NCI-H1092 treated with DMSO at 0.1 percent for 48 hours (cell line): ENCODE measurements around the gene CXXC5.

ENCODE experiments used
- DNase-seq: peaks from one replicate; lab custom pipeline; 2025; lab: John Stamatoyannopoulos, UW

Gene CXXC5

GRCh38 chr5:139638736-139639618, 9.2 kb upstream of the CXXC5 start:
- DNase-seq = peak; percentile 42

- peak; percentile 11 for DNase-seq
Observed at GRCh38 chr5:139639619-139640380, 8.3 kb upstream of the CXXC5 start.

GRCh38 chr5:139640421-139641115, 7.6 kb upstream of the CXXC5 start:
- DNase-seq = no peak

GRCh38 chr5:139641116-139642080, 6.8 kb upstream of the CXXC5 start:
- no peak for DNase-seq

- DNase-seq = no peak
Observed at GRCh38 chr5:139642213-139642612, 5.9 kb upstream of the CXXC5 start.

GRCh38 chr5:139642891-139643871, 5.0 kb upstream of the CXXC5 start:
- no peak for DNase-seq

GRCh38 chr5:139644001-139644456, 4.1 kb upstream of the CXXC5 start:
- no peak for DNase-seq

GRCh38 chr5:139644646-139645429, 3.3 kb upstream of the CXXC5 start:
- no peak for DNase-seq

GRCh38 chr5:139645430-139645871, 2.7 kb upstream of the CXXC5 start:
- DNase-seq = no peak

GRCh38 chr5:139646111-139646510, 2.0 kb upstream of the CXXC5 start:
- DNase-seq = no peak

- no peak for DNase-seq
Observed at GRCh38 chr5:139646912-139647505, 1.1 kb upstream of the CXXC5 start.

- DNase-seq = no peak
Observed at GRCh38 chr5:139647506-139648204, 494 bp upstream of the CXXC5 start.

- no peak for DNase-seq
Observed at GRCh38 chr5:139649082-139649991, 1.2 kb downstream of the CXXC5 start.

GRCh38 chr5:139650031-139650688, 2.0 kb downstream of the CXXC5 start:
- no peak for DNase-seq

GRCh38 chr5:139650689-139651042, 2.5 kb downstream of the CXXC5 start:
- DNase-seq = no peak

- DNase-seq = no peak
Observed at GRCh38 chr5:139651043-139651834, 3.1 kb downstream of the CXXC5 start.
